ACC112 (cell line): ENCODE results near the gene COL26A1.

Source experiments
- H2AFZ ChIP-seq: fragments of 200-600 bp; sonication (generic); one replicate; pipeline ENCODE4 v1.6.0; 2017; ENCODE audit warnings: antibody characterized with exemption, low read length; ENCODE audit not compliant: unreplicated experiment
- H3K27ac ChIP-seq: fragments of 200-600 bp; sonication (generic); 2 replicates; pipeline ENCODE4 v1.5.1; 2014; ENCODE audit warnings: low read depth, mild to moderate bottlenecking, antibody characterized with exemption, low read length, moderate library complexity
- H3K27me3 ChIP-seq: fragments of 200-600 bp; sonication (generic); 2 replicates; pipeline ENCODE4 v1.6.1; 2014; ENCODE audit warnings: mild to moderate bottlenecking, antibody characterized with exemption, low read length, moderate library complexity, mixed read lengths; ENCODE audit not compliant: insufficient read depth
- H3K36me3 ChIP-seq: fragments of 200-600 bp; sonication (generic); 2 replicates; pipeline ENCODE4 v1.6.1; 2016; ENCODE audit warnings: mild to moderate bottlenecking, antibody characterized with exemption, low read length, moderate library complexity, mixed read lengths; ENCODE audit not compliant: insufficient read depth
- H3K4me1 ChIP-seq: fragments of 200-600 bp; sonication (generic); one replicate; pipeline ENCODE4 v1.6.1; 2016; ENCODE audit warnings: low read length, mixed read lengths; ENCODE audit not compliant: insufficient read depth, unreplicated experiment, control insufficient read depth
- H3K4me3 ChIP-seq: fragments of 200-600 bp; sonication (generic); 2 replicates; pipeline ENCODE4 v1.5.1; 2014; ENCODE audit warnings: mild to moderate bottlenecking, low read depth, low read length
- H3K79me2 ChIP-seq: fragments of 200-600 bp; sonication (generic); one replicate; pipeline ENCODE4 v1.6.0; 2016; ENCODE audit warnings: low read length; ENCODE audit not compliant: control insufficient read depth, unreplicated experiment, insufficient read depth

Gene COL26A1

DNA sequence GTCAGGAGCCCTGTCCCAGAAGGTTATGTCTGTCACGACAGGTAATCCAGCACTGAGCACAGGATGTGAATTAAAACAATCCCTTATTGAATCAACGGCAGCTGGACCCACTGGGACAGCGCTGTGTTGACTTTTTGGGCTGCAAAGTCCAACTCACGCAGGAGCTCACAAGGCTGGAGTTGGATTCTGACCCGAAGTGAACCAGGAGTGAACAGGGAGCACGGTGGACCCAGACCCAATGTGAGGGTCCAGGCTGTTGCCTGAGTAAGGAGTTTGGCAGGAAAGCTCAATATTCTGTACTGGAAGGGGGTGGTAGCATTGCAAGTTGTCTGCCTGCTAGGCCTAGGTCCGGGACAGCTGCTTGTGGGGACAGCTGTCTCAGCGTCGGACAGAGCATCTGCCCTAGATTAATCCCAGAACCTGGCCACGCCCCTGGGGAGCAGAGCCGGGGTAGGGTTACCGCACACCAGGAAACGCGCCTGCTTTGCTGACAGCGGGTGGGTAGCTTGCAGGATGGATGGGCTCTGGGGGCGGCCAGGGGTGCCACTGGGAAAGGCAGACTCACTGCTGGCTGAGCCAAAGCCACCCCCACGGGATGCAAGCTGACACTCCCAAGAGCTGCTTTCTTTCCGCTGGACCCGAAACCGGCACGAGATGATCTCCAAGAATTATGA lies 24.0 kb downstream of the COL26A1 start:
- H3K4me3 ChIP-seq = peak overlapping the region; percentile 53
- H3K27me3 ChIP-seq = peaks cover 17% of the 10 kb centered on the region; the same call in 1 of the 2 replicates
- no peak overlapping the region for H2AFZ ChIP-seq
- no peaks in the 10 kb centered on the region for H3K79me2 ChIP-seq
- no peaks in the 10 kb centered on the region for H3K36me3 ChIP-seq
- H3K27ac ChIP-seq = no peak overlapping the region
- H3K4me1 ChIP-seq = peaks cover 3% of the 10 kb centered on the region

DNA sequence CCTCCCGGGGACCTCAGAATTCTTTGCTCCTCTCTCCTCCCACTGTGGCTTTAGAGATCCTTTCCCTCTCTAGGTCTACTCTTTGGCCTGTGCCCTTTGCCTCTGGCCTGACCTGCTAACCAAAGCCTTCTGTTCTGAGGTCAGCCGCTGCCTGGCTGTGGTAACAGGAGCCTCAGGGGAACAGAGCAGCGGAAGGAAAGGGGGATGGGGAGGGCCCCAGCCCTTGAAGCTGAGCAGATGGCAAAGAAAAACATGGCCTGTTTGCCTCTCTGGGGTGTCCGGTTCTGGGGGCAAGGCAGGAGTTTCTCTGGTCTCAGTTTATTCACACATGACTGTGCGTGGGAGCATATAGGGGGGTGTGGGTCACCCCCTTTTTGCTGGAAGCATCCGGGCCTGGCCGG lies 28.2 kb downstream of the COL26A1 start:
- Histone ChIP-seq H3K4me3 (no peak overlapping the region), H3K27ac (no peak overlapping the region), H3K27me3 (peaks cover 18% of the 10 kb centered on the region)

DNA sequence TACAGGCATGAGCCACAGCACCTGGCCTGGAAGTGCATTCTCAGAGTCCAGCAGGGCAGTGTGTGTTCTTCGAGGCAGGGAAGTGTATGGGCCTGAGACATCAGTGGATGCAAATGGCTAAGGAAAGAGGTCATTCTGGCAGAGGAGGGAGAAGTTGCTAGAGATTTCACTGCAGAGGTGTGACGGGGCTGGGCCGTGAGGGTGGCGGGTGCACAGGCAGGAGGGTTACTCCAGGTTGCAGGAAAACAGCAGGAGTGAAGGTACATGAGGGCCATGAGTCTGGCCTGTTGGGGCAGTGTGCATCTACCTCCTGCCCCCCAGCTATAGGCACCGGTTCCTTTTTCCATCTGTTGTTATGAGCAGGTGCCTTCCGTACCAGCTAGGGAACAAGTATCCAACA lies 29.3 kb downstream of the COL26A1 start:
- H3K27ac ChIP-seq = no peak overlapping the region
- H3K79me2 ChIP-seq = no peaks in the 10 kb centered on the region
- no peak overlapping the region for H2AFZ ChIP-seq

More for the DNA sequence above, 28.2 kb downstream of the COL26A1 start:
- H3K4me1 ChIP-seq = peaks cover 3% of the 10 kb centered on the region
- H3K36me3 ChIP-seq = no peaks in the 10 kb centered on the region
- H3K79me2 ChIP-seq = no peaks in the 10 kb centered on the region
- no peak overlapping the region for H2AFZ ChIP-seq

DNA sequence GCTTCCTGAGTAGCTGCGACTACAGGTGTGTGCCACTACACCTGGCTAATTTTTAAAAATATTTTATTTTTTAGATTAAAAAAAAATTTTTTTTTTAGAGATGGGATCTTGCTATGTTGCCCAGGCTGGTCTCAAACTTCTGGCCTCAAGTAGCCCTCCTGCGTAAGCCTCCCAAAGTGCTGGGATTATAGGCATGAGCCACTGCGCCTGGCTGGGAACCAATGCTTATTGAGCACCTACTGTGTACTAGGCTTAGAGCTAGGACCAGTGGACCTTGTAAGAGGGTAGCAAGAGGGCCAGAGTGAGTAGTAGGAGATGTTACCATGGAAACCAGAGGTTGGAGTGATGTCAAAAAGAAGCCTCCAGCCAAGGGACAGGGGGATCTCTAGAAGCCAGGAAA lies 31.2 kb downstream of the COL26A1 start:
- Histone ChIP-seq H2AFZ (no peak overlapping the region), H3K27me3 (peaks cover 27% of the 10 kb centered on the region), H3K79me2 (no peaks in the 10 kb centered on the region), H3K4me3 (no peak overlapping the region), H3K27ac (no peak overlapping the region), H3K4me1 (peaks cover 3% of the 10 kb centered on the region), H3K36me3 (no peaks in the 10 kb centered on the region)

More for the DNA sequence above, 29.3 kb downstream of the COL26A1 start:
- Histone ChIP-seq H3K36me3 (no peaks in the 10 kb centered on the region), H3K27me3 (peaks cover 21% of the 10 kb centered on the region), H3K4me3 (no peak overlapping the region), H3K4me1 (peaks cover 3% of the 10 kb centered on the region)

DNA sequence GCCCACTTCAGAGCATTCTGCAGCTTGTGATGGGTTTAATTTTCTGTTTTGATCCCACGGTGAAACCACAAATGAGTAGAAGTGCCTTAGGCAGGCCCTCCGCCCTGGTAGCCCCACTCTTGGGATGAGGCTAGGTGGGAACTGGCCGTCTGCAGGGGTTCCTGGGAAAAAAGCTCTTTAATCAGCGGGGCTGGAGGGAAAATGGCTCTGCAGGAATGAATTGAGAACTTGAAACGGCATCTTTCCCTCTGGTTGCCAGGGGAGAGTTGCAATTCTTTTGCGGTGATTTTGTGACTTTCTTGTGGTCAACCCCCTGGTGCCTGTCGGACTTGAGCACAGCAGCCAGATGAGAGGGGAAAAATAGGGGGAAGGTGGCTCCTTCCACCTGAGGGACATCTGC lies 32.7 kb downstream of the COL26A1 start:
- Histone ChIP-seq H3K79me2 (no peaks in the 10 kb centered on the region), H2AFZ (no peak overlapping the region), H3K27ac (no peak overlapping the region), H3K27me3 (peaks cover 25% of the 10 kb centered on the region), H3K36me3 (no peaks in the 10 kb centered on the region), H3K4me1 (peaks cover 3% of the 10 kb centered on the region), H3K4me3 (no peak overlapping the region)

DNA sequence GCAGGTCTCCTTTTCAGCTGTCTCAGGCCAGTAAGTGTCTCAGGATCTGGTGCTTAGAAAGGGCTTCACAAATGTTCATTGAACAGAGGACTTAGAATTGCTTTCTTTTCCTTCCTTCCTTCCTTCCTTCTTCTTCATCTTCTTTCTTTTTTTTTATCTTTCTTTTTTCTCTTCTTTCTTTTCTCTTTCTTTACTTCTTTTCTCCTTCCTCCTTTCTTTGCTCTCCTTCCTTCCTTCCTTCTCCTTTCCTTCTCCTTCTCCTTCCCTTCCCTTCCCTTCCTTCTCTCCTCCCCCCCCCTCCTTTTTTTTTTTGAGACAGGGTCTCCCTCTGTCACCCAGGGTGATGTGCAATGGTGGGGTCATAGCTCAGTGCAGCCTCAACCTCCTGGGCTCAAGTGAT lies 34.6 kb downstream of the COL26A1 start:
- Histone ChIP-seq H3K79me2 (no peaks in the 10 kb centered on the region), H3K27me3 (peaks cover 34% of the 10 kb centered on the region), H3K4me1 (peaks cover 3% of the 10 kb centered on the region), H3K36me3 (no peaks in the 10 kb centered on the region), H3K27ac (no peak overlapping the region), H2AFZ (no peak overlapping the region), H3K4me3 (no peak overlapping the region)

DNA sequence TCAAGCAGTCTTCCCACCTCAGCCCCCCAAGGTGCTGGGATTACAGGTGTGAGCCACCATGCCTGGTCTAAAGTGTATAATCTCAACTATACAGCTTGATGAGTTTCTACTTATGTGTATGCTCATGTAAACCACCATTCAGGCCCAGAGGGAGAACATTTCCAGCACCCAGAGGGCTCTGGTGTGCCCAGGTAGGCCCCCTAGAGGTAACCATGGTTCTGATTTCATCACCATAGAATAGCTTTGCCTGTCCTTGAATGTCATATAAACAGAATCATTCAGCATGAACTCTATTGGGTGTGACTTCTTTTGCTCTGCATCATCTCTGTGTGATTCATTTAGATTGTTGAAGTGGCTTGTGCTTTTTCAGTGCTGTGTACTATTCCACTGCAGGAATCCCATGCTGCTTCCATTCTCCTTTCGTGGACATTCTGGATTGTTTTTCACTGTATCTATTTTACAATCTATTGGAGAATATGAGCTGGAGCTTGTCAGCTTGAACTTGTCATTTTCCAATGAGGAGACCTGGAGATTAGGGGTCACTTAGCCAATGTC lies 35.2 kb downstream of the COL26A1 start:
- H2AFZ ChIP-seq = no peak overlapping the region
- peaks cover 34% of the 10 kb centered on the region for H3K27me3 ChIP-seq
- H3K4me1 ChIP-seq = peaks cover 3% of the 10 kb centered on the region
- H3K27ac ChIP-seq = no peak overlapping the region
- no peaks in the 10 kb centered on the region for H3K79me2 ChIP-seq
- no peaks in the 10 kb centered on the region for H3K36me3 ChIP-seq
- no peak overlapping the region for H3K4me3 ChIP-seq

DNA sequence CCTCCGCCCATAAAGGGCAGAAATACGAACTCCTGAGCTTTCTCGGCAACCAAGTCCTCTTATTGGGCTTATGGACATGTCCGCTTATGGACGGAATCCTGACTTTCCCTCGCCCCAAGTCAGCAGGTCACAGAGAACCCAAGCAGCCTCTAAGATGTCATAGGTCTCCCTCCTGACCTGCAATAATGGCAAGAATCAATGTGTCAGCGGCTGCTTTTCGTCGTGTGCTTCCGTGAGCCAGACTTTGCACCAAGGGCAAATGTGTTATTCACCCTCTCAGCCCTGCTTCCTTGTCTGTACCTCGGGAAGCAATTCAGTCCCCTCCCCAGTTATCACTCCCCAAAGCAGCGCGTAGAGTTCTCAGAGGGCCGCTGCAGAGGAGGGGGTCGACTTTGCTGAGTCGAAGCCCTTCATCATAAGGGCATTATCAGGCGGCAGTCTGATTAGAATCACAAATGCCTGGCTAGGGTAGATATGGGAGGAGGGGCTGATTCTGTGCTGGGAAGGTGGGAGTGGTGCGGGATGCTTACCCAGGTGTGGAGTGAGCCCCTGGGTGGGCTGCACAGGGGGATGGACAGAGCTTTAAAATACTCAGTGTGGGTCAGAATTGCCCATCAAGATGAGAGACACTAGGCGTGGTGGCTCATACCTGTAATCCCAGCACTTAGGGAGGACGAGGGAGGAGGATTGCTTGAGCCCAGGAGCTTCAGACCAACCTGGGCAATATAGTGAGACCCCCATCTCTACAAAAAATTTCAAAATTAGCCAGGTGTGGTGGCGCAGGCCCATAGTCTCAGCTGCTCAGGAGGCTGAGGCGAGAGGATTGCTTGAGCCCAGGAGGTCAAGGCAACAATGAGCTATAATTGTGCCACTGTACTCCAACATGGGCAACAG lies 36.0 kb downstream of the COL26A1 start:
- H3K4me1 ChIP-seq = peaks cover 3% of the 10 kb centered on the region
- no peaks in the 10 kb centered on the region for H3K36me3 ChIP-seq
- H3K27ac ChIP-seq = no peak overlapping the region
- no peak overlapping the region for H2AFZ ChIP-seq
- peaks cover 37% of the 10 kb centered on the region for H3K27me3 ChIP-seq
- no peak overlapping the region for H3K4me3 ChIP-seq
- no peaks in the 10 kb centered on the region for H3K79me2 ChIP-seq

DNA sequence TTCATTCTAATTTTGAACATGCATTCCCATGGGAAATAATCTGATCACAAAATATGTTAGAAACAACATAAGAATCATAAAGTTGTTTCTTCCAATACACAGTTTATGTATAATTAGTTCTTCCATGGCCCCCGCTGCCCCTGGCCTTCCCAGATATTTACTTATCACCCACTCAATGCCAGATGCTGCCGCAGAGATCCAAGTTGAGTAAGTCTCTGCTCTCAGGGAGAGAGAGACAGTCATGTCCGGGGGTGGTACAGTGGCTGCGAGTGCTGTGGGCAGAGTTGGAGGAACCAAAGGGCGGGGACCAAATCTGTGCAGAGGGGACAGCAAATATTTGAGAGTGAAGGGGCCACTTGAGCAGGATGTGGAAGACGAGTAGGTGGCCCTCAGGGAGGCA lies 37.1 kb downstream of the COL26A1 start:
- Histone ChIP-seq H2AFZ (no peak overlapping the region), H3K4me3 (no peak overlapping the region), H3K36me3 (no peaks in the 10 kb centered on the region), H3K27ac (no peak overlapping the region), H3K4me1 (peaks cover 3% of the 10 kb centered on the region), H3K27me3 (peaks cover 37% of the 10 kb centered on the region), H3K79me2 (no peaks in the 10 kb centered on the region)

DNA sequence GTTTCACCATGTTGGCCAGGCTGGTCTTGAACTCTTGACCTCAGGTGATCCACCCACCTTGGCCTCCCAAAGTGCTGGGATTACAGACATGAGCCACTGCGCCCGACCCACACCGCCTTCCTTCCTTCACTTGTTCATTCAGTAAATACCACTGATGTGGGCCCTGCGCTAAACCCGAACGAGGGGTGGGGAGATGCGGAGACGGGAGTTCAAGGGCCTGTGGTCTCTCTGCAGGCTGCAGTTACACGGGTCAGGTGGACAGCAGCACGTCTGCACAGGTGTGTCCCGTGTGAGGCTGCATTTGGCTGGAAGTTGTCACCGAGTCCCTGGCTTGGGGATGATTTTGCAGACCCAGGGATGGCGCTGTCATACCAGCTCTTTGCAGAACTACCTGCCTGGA lies 38.1 kb downstream of the COL26A1 start:
- Histone ChIP-seq H2AFZ (no peak overlapping the region), H3K27ac (no peak overlapping the region), H3K4me3 (no peak overlapping the region), H3K36me3 (no peaks in the 10 kb centered on the region), H3K4me1 (peaks cover 3% of the 10 kb centered on the region), H3K27me3 (peaks cover 35% of the 10 kb centered on the region), H3K79me2 (no peaks in the 10 kb centered on the region)
